ENCODE results near the gene PACSIN2. TPM values are rescaled to one million over a fixed set of nuclear protein-coding genes. Genes with fewer than 3 reads are reported as not detected.
"Not testable (repeated sequence)": the region's sequence is repeated elsewhere in the genome, so short reads cannot be mapped to it uniquely, and the experiment has no call there.

Gene PACSIN2
- total RNA-seq, 1 experiment from 2014 or later: 46.2 TPM

GRCh38 chr22:43000441-43001175, 14.3 kb downstream of the PACSIN2 start:
- no peaks in the 10 kb centered on the region for H3K9me3 ChIP-seq
- no peak overlapping the region for H3K4me3 ChIP-seq
- DNase-seq: no peak
- H3K27me3 ChIP-seq: no peaks in the 10 kb centered on the region
- H3K36me3 ChIP-seq: no peaks in the 10 kb centered on the region

- Histone ChIP-seq H3K9me3 (no peaks in the 10 kb centered on the region), H3K36me3 (peaks cover 4% of the 10 kb centered on the region; the same call in 1 of the 2 replicates), H3K27me3 (no peaks in the 10 kb centered on the region), H3K4me3 (no peak overlapping the region)
- DNase-seq: no peak
Observed at GRCh38 chr22:42997582-42998090, 17.3 kb downstream of the PACSIN2 start.

- H3K36me3 ChIP-seq: peaks cover 6% of the 10 kb centered on the region; the same call in 1 of the 2 replicates
- DNase-seq: no peak
- no peak overlapping the region for H3K4me3 ChIP-seq
- no peaks in the 10 kb centered on the region for H3K9me3 ChIP-seq
- H3K27me3 ChIP-seq: no peaks in the 10 kb centered on the region
Observed at GRCh38 chr22:42996646-42997365, 18.1 kb downstream of the PACSIN2 start.

GRCh38 chr22:42995654-42996053, 19.3 kb downstream of the PACSIN2 start:
- not testable (repeated sequence) for H3K9me3 ChIP-seq, DNase-seq, H3K36me3 ChIP-seq, H3K27me3 ChIP-seq, H3K4me3 ChIP-seq

GRCh38 chr22:42994917-42995562, 19.9 kb downstream of the PACSIN2 start:
- H3K9me3 ChIP-seq: no peaks in the 10 kb centered on the region
- H3K4me3 ChIP-seq: peak overlapping the region; percentile 12
- peak; percentile 81 for DNase-seq
- H3K36me3 ChIP-seq: peaks cover 6% of the 10 kb centered on the region; the same call in 1 of the 2 replicates
- H3K27me3 ChIP-seq: no peaks in the 10 kb centered on the region

GRCh38 chr22:42994276-42994916, 20.6 kb downstream of the PACSIN2 start:
- Histone ChIP-seq H3K27me3 (no peaks in the 10 kb centered on the region), H3K9me3 (no peaks in the 10 kb centered on the region), H3K36me3 (peaks cover 6% of the 10 kb centered on the region; the same call in 1 of the 2 replicates), H3K4me3 (peak overlapping the region; percentile 12; the same call in 1 of the 2 replicates)
- DNase-seq: no peak

- no peaks in the 10 kb centered on the region for H3K27me3 ChIP-seq
- H3K36me3 ChIP-seq: peaks cover 6% of the 10 kb centered on the region; the same call in 1 of the 2 replicates
- H3K4me3 ChIP-seq: no peak overlapping the region
- DNase-seq: no peak
- H3K9me3 ChIP-seq: no peaks in the 10 kb centered on the region
Observed at GRCh38 chr22:42993651-42994275, 21.2 kb downstream of the PACSIN2 start.

- peaks cover 6% of the 10 kb centered on the region; the same call in 1 of the 2 replicates for H3K36me3 ChIP-seq
- H3K4me3 ChIP-seq: no peak overlapping the region
- no peaks in the 10 kb centered on the region for H3K27me3 ChIP-seq
- DNase-seq: no peak
- H3K9me3 ChIP-seq: no peaks in the 10 kb centered on the region
Observed at GRCh38 chr22:42992886-42993479, 22.0 kb downstream of the PACSIN2 start.

GRCh38 chr22:42992092-42992491, 22.9 kb downstream of the PACSIN2 start:
- Histone ChIP-seq H3K9me3 (no peaks in the 10 kb centered on the region), H3K27me3 (no peaks in the 10 kb centered on the region), H3K36me3 (peaks cover 6% of the 10 kb centered on the region; the same call in 1 of the 2 replicates), H3K4me3 (no peak overlapping the region)
- DNase-seq: no peak

- H3K9me3 ChIP-seq: no peaks in the 10 kb centered on the region
- H3K36me3 ChIP-seq: peaks cover 6% of the 10 kb centered on the region; the same call in 1 of the 2 replicates
- peak; percentile 64 for DNase-seq
- H3K27me3 ChIP-seq: no peaks in the 10 kb centered on the region
- H3K4me3 ChIP-seq: no peak overlapping the region
Observed at GRCh38 chr22:42991010-42991651, 23.8 kb downstream of the PACSIN2 start.

- peak; percentile 74 for DNase-seq
- Histone ChIP-seq H3K36me3 (peaks cover 6% of the 10 kb centered on the region; the same call in 1 of the 2 replicates), H3K9me3 (no peaks in the 10 kb centered on the region), H3K4me3 (no peak overlapping the region), H3K27me3 (no peaks in the 10 kb centered on the region)
Observed at GRCh38 chr22:42990131-42990838, 24.7 kb downstream of the PACSIN2 start.

- H3K4me3 ChIP-seq: no peak overlapping the region
- H3K9me3 ChIP-seq: no peaks in the 10 kb centered on the region
- DNase-seq: no peak
- no peaks in the 10 kb centered on the region for H3K27me3 ChIP-seq
- no peaks in the 10 kb centered on the region for H3K36me3 ChIP-seq
Observed at GRCh38 chr22:42986115-42986514, 28.8 kb downstream of the PACSIN2 start.

- Histone ChIP-seq H3K27me3 (no peaks in the 10 kb centered on the region), H3K36me3 (no peaks in the 10 kb centered on the region), H3K9me3 (no peaks in the 10 kb centered on the region), H3K4me3 (no peak overlapping the region)
- no peak for DNase-seq
Observed at GRCh38 chr22:42985531-42985905, 29.4 kb downstream of the PACSIN2 start.

- Histone ChIP-seq H3K27me3 (no peaks in the 10 kb centered on the region), H3K4me3 (no peak overlapping the region), H3K36me3 (no peaks in the 10 kb centered on the region), H3K9me3 (no peaks in the 10 kb centered on the region)
- DNase-seq: no peak
Observed at GRCh38 chr22:42984814-42985530, 30.0 kb downstream of the PACSIN2 start.

All from MG63 (cell line).